HG02885 (cell line): Measurements from ENCODE around the gene OR10H5.
"Not testable (repeated sequence)": the region's sequence is repeated elsewhere in the genome, so short reads cannot be mapped to it uniquely, and the experiment has no call there.

Source experiments
- ATAC-seq: cut with Tn5 transposase; IDR thresholded peaks from one replicate; pipeline ENCODE4 v1.9.1; 2021; ENCODE audit warnings: mild to moderate bottlenecking; ENCODE audit not compliant: unreplicated experiment, poor library complexity

The OR10H5 gene

DNA sequence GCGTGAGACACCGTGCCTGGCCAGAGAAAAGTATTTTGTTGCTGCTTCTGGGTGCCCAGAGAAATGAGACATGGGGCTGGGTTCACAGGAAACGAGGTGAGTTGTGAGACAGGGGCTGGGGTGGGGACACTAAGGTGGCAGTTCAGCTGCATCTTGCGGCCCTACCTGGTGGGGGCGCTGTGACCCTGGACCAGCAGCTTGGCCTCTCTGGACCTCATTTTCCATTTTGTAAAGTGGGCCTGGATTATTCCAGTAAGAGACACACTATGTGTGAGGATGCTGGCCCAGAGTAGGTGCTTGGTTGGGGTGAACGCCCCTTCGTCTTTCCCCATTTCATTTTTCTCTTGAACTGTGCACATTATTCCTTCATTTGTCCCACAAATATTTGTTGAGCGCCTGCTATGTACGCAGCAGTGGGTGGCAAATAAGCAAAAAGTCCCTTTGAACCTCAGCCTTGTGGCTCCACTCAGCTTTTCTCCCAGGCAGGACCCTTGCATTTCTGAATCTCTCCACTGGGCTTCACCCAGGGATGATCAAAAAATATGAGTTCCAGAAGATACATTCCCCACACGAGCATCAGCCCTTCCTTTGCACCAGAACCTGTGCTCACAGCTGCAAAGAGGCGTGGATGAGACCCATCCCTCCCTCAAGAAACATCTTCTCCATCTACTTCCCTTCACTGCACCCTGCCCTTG is 54.6 kb downstream of the OR10H5 start:
- ATAC-seq: no peak

DNA sequence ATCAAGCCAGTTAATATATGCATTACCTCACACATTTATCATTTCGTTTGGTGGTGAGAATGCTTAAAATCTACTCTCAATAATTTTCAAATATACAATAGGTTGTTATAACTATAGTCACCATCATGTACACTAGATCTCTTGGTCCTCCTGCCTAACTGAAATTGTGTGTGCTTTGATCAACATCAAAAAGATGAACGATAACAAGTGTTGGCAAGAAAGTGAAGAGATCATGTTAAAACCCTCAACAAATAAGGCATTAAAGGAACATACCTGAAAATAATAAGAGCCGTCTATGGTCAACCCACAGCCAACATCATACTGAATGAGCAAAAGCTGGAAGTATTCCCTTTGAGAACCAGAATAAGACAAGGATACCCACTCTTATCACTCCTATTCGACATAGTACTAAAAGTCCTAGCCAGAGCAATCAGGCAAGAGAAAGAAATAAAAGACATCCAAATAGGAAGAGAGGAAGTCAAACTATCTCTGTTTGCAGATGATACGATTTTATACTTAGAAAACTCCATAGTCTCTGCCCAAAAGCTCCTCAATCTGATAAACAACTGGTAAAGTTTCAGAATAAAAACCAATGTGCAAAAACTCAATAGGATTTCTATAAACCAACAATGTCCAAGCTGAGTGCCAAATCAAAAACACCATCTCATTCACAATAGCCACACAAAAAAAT is 55.9 kb downstream of the OR10H5 start:
- ATAC-seq: no peak

DNA sequence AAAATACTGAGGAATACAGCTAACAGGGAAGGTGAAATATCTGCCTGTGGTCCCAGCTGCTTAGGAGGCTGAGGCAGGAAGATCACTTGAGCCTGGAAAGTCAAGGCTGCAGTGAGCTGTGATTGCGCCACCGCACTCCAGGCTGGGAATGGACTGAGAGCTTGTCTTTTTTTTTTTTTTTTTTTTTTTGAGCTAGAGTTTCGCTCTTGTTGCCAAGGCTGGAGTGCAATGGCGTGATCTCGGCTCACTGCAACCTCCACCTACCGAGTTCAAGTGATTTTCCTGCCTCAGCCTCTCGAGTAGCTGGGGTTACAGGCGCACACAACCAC is 56.4 kb downstream of the OR10H5 start:
- not testable (repeated sequence) for ATAC-seq

DNA sequence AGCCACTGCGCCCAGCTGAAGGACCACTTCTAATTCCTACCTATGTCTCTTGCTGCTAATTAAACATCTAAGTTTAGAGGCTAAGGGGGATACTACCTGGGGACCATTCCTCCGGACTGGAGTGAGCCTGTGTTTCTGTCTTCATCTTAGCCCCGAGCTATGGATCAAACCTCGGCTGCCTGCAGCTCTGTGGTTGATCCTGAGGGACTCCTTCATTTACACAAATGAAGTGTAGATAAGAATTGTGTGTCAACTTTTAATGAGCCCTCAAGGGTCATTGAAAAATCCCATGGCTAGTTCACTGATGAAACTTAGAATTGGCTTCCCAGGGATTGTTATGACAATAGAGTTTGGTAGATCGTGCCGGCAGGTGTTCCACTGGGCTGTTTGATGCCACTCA is 59.5 kb downstream of the OR10H5 start:
- no peak for ATAC-seq

DNA sequence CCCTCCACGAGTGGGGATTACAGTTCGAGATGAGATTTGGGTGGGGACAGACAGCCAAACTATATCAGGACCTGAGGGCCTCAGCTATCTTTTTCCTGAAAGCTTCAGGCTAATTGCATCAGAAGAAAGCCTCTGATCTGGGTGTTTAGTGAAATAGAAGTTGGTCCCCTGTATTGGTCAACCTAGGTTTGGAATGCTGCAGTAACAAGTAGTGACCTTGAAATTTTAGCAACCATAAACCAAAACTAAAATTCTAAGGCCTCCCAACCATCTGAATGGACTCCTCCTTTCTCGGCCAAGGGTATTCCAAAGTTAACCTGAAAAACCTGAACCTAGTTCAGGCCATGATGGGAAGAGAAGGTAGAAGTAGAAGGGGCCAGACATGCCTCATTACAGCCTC is 62.9 kb downstream of the OR10H5 start:
- ATAC-seq: no peak
